Right renal cortex interstitium (tissue), 3 donors: ENCODE measurements around the gene SLC35F1. TPM values are rescaled to one million over a fixed set of nuclear protein-coding genes. Genes with fewer than 3 reads are reported as not detected.

ENCODE experiments used
- DNase-seq, 3 donors: peaks; one replicate each; pipeline ENCODE4 v3.0.0-alpha.2; 2013; ENCODE audit warnings: low read depth in 3 of 3, low spot score in 2 of 3
- polyA plus RNA-seq, 3 donors: library from polyadenylated mRNA; unstranded; fragments of 120-200 nt; gene quantifications; one replicate each; pipeline ENCODE4 v1.2.1, GENCODE V29; 2013; ENCODE audit not compliant: insufficient read length in 3 of 3

SLC35F1 gene
- polyA plus RNA-seq, 3 donors: 3.1 to 3.6 (median 3.3) TPM

DNA sequence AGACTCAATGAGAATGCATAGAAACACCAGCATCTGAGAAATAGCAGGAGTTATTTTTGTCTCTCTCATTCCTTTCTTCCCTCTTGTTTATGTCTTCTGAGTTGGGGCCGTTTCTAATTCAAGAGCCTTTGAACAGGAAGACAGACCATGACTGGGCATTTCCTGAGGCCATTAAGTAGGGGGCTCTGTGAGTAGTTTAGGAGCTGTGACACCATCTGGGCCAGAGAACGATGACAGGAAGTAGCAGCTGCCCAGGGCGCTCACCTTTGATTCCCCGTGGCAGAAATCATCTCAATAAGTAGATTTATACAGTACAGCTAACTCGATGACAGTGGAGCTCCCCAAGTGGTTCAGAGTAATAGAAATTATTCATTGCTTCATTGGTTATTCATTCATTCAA is 342.6 kb downstream of the SLC35F1 start:
- no peak for DNase-seq

DNA sequence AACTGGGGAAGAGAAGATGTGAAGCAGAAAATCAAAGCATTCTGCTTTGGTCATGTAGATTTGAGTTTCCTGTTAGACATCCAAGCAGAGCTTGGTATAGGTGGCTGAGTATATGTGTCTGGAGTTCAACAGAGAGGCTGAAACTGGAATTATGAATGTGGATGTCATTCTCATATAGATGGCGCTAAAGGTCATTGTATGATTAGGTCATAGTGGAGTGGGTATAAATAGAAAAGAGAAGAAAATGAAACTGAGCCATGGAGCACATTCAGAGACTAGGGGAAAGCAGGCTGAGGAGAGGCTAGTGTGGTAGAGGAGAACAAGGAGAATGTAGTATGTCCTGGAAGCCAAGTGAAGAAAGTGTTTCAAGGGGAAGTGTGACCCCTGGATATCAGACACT is 345.4 kb downstream of the SLC35F1 start:
- no peak for DNase-seq

DNA sequence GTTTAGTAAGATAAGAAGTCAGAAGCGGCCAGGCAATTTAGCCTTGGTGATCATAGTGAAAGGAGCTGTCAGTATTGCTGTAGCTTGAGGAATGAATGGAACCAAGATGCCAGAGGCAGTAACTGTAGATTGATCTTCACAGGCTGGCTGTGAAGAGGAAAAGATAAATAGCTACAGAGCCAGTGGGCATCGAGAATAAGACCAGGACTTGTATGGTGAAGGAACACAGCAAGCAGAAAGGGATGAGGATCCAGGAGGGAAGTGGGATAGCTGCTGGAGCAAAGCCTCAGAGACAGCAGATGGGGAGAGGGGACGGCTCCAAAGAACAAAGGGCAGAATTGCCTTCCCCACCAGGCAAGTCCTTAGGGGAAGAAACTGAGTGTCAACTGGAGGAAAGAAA is 346.7 kb downstream of the SLC35F1 start:
- DNase-seq: no peak

DNA sequence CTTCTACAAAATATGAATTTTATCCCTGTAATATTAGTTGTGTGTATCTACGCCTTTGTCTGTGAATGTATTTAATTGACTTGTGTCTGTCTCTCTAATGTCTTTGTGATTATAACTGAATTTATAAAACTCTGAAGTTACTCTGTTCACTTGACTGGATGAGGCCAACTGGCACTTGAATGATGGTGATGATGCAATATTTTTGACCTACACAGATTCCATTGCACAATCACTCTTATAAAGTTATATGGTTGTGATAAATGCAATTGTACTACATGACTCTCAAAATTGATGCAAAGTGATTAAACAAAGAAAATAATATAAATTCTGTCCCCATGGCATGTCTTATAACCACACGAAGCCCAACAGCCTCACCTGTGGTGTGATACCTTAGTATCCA is 353.8 kb downstream of the SLC35F1 start:
- no peak for DNase-seq

DNA sequence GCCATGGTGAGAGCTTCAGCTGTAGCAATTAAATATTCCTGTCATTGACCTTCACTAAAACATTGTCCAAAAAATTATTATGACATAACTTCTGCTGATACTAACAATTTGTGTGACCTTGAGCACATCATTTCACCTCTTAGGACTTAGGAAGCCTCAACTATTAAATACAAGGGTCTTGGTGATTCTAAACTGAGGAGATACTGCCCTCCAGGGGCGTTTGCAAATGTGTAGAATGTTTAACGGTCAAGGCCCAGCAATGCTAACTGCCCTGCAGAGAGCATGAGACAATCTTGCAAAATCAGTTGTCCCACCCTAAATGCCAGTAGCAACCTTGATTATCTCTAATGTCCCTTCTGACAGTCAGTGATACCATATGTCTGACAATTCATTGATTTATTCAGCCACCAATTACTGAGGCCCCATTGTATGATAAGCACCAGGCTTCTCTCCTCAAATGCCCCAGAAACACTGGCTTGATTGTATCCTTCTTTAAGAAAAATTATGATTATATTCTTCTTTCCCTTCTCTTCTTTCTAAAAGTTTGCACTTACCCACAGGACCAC is 356.9 kb downstream of the SLC35F1 start:
- peak in 2 of 3 donors; percentile 21 to 36 for DNase-seq

DNA sequence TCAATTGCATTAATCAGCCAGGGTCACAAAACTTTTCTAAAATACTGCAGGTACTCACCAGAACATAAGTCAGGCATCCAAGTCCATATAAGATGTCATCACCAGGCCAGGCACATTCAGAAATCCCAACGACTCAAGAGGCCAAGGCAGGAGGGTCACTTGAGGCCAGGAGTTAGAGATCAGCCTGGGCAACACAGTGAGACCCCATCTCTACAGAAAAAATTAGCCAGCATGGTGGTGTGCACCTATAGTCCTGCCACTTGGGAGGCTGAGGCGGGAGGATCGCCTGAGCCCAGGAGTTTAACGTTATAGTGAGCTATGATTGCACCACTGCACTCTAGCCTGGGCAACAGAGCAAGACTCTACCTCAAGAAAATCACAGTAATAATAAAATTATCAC is 362.6 kb downstream of the SLC35F1 start:
- DNase-seq: no peak

DNA sequence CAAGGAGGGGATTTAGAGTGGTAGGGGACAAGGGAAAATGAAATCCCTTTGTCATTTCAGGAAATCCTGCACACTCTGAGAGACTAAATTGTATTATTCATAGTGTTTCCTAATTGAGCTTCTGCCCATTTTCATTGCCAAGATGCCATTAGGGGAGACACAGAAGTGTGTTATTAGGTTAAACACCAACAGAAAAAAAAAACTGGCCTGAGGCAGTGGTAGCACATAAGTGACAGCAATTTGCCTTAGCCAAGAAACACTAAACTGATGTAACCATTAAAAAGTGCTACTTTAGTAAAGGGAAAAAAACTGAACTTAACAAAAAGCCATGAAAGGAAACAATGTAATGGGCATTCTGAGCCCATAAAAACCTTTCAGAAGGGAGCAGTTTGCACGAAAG is 370.6 kb downstream of the SLC35F1 start:
- DNase-seq: no peak

DNA sequence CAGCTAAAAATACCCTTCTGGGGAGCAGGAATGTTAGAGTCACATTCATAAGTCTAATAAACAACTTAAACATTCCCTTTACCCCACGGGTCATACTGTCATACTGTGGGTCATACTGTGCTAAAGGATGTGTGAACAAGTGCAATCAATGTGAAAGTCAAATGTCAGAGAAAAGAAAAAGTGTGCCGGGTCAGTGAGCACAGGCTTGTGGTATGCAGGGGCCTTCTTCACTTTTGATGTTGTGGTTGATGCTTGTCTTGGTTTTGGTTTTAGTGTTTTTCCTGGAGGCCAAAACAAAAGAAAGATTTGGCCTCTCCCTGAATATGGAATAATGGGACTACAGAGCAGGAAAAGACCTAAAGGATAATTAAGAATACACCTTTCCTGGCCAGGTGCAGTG is 373.1 kb downstream of the SLC35F1 start:
- no peak for DNase-seq

DNA sequence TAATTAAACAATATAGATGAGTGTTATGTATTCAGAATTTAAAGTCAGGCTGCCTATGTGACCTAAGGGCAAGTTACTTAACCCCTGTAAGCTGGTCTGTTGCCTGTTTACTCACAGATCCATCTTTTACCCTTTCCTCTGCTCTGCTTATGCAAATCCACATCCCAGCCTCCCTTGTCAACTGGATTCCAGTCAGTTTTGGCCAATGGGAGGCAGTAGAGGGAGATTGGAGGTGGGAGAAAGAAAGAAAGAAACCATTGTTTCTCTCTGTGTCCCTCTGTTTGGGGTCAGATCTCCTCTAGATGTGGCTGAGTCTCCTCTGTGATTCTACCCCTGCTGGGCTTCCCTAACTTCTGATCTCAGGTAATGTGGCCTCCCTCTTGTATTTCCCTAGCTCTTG is 374.2 kb downstream of the SLC35F1 start:
- DNase-seq: no peak

DNA sequence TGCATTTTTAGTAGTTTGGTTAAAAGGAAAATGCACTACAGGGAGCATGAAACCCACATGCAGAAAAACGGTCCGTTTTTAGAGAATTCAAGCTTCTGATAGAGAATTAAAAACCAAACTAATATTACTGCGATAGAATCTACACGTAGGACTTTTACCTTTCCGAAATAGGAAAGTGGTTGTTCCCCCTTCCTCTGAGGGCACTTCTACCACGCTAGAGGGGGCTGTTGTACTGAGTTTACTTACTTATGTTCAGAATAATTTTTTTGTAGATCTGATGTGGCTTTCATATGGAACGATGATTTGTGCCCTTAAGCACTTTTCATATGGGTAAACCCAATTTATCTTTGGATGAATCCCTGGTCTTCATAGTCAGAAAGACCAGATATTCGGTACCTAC is 376.7 kb downstream of the SLC35F1 start:
- peak in 1 of 3 donors; percentile 32 for DNase-seq

DNA sequence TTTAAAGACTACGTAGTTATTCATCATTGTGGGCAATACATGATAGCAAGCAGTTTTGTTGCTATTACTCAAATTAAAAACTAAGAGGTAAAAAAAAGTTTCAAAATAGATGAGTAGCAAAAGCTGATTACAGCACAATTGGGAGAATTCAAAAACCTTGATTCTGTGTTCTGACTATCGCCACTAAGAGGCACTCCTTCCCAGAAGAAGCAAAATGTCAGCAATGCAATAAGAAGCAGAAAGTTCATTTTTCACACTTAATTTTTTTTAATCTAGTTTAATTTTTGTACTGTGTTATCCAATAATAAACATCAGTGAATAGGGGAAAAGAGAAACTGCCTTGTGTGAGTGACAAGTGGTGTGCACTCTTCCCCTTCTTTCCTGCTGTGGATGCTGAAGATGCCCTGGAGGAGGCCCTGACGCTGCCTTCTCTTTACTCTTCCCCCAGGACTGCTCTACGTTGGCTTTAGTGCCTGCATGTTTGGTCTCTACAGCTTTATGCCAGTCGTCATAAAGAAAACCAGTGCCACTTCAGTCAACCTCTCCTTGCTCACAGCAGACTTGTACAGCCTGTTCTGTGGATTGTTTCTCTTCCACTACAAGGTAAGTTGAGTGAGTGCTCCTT is 377.8 kb downstream of the SLC35F1 start:
- no peak for DNase-seq

DNA sequence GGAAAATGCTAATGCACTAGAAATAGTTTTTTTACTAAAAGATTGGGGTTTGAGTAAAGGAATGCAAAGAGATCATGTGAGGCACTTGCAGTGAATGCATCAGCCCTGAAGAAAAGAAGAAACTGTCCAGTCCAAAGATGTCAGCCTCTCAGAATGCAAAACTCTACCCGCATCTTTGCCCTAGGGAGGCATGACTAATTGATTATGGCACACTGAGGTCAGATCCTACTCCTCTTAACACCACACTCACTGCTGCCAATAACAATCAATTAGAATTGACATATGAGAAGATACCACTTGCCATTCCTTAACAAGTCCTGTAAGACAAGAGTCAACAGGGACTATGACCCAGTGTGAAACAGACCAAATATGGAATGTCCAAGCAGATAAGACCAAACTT is 378.7 kb downstream of the SLC35F1 start:
- no peak for DNase-seq

DNA sequence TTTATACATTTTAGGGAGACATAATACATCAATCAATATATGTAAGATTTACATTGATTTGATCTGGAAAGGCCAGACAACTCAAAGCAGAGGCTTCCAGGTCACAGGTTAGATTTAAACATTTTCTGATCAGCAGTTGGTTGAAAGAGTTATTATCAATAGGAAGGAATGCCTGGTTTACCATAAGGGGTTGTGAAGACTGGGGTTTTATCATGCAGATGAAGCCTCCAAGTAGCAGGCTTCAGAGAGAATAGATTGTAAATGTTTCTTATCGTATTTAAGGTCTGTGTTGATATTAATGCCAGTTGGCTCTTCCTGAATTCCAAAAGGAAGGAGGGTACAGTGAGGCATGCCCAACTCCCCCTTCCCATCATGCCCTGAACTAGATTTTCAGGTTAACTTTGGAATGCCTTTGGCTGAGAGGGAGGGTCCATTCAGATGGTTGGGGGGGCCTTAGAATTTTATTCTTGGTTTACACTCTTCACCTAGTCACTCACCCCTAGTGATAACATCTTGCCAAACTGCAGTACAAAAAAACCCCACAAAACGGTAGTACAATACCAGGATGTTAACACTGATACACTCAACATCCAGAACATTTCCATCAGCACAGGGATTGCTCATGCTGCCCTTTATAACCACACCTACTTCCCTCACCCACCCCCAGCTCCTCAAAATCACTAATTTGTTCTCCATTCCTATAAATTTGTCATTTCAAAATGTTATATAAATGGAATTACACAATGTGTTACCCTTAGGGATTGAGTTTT is 381.5 kb downstream of the SLC35F1 start:
- DNase-seq: no peak

DNA sequence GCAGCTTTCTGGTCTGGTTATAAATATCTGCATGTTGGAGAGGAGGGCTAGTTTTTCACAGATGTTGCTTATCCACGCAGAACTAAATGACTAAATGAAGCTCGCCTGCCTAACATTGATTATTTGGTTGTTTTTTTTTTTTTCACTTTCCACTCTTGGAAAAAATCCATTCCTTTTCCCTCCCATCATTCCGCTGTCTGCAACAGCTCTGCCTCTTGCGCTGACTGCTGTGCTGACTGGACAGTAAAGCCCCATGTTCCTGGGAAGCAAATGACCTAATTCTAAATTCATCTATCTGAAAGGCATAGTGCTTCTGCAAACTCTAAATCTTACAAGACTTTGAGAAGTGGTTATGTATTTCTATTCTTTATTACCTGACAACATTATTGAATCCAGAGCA is 385.5 kb downstream of the SLC35F1 start:
- DNase-seq: no peak

DNA sequence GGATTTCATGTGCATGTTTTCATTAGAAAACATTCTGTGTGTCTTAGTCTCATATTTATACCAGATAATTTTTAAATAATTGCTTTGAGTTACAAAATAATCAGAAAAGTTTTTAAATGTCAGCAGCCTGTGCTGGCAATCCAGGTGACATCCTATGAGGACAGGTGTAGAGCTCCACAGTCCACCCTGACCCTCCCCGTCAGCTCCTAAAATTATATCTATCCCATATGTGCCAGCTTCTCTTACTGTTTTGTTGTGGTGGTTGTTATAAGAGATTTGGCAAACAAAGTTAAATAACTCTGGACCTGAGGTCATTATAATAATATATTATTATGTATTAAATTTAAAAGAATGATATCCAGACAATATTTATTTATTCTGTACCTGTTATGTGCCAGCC is 387.8 kb downstream of the SLC35F1 start:
- DNase-seq: no peak

DNA sequence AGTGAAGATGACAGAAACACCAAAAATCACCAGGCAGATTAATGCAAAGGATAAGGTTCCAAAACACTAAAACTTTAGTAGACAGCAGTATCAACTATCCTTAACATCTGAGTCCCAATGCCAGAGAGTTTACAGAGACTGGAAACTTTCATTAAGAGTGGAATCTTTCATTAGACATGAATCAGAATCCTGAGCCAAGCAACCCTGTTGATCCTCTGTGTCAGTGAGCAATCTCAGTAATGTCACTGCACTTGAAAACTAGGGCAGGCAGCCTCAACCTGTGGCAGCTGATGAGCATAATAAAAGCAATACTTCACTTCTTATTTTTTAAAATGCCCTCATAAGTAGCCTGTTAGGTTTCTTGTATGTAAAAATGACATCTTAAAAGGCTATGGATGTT is 388.3 kb downstream of the SLC35F1 start:
- no peak for DNase-seq

DNA sequence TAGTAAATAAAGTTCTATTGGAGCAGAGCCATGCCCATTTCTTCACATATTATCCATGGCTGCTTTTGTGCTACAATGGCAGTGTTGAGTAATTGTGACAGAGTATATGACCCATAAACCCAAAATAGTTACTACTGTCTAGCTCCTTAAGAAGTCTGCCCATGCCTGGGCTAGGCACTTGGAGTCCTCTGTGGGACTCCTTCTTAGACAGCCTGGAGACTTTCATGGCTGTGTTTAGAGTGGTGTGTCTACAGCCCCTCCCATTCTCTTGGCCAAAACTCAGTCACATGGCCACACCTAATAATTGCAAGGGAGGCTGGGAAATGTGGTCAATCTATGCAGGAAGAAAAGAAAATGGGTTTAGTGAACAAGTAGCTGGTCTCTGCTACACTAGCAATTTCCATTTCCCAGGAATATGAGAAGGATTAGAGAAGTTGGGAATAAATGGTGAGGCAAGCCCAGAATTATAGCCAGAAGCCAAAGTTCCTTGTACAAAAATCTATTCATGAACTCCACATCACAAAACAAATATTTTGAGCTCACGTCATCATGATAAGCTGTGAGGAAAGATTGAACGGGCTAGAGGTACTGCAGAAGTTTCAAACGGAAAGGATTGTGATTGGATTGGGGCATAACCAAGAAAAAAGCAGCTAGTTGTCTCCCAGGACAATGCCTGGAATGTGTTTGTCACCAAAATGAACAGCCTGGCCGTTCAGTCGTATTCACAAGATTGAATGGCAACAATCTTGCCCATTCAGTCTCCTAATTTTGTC is 389.3 kb downstream of the SLC35F1 start:
- no peak for DNase-seq

DNA sequence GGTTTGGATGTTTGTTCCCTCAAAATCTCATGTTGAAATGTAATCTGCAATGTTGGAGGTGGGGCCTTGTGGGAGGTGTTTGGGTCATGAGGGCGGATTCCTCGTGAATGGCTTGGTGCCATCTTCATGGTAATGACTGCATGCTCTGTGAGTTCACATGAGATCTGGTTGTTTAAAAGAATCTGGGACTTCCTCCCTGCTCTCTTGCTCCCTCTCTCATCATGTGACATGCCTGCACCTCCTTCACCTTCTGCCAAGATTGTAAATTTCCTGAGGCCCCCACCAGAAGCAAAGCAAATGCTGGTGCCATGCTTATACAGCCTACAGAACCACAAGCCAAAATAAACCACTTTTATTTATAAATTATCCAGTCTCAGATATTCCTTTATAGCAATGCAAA is 390.8 kb downstream of the SLC35F1 start:
- DNase-seq: no peak

DNA sequence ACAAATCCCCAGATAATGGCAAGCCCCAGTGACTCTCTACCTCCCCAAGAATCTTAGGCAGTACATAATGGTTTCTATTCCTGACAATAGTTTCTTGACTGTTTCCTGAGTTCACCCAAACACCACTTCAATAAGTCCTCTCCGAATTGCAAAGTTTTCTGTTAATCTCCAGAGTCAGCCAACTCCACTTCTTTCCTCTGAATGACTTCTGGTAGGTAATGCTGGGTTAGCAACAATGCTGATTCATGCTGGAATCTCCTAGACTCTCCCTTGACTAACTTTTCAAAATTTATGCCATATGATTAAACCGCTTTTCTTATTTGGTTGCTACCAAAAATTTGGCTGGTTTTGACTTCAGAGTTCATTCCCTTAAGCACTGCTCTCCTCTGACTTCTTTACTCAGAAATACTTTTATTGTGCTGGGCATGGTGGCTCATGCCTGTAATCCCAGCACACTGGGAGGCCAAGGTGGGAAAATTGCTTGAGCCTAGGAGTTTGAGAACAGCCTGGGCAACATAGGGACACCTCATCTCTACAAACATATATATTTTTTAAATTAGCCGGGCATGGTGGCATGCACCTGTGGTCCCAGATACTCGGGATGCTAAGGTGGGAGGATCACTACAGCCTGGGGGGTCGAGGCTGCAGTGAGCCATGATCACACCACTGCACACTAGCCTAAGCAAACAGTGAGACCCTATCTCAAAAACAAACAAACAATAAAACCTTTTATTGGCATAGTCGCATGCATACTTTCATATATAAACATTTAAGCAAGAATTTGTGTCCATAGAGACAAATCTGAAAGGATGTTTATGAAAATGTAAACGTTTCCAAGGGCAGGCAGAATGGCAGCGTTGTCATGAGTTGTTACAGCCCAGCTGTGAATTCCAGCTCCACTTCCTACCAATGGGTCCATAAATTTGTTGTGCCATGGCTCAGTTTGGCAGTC is 391.7 kb downstream of the SLC35F1 start:
- DNase-seq: no peak

DNA sequence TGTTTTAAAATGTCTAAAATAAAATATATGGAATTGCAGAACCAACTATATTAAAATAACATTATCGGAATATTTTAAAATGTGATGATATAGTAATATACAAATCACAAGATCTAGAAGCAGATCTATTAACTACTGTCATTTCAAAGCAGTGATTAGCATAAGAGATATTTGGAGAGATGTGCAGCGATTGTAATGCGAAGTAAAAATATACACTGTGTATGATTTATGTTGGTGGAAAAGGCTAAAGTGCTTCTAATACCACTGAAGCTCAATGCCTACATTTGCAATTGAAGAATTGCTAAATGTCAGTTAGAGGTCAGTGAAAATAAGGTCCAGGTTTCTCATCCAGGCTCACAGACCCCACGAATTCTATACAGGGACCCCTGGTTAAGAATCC is 392.4 kb downstream of the SLC35F1 start:
- no peak for DNase-seq
